ENCODE measurements around the gene AKAIN1.
A peak's percentile ranks its signal among the peaks of the same experiment; 100 is the strongest.

AKAIN1 gene

DNA sequence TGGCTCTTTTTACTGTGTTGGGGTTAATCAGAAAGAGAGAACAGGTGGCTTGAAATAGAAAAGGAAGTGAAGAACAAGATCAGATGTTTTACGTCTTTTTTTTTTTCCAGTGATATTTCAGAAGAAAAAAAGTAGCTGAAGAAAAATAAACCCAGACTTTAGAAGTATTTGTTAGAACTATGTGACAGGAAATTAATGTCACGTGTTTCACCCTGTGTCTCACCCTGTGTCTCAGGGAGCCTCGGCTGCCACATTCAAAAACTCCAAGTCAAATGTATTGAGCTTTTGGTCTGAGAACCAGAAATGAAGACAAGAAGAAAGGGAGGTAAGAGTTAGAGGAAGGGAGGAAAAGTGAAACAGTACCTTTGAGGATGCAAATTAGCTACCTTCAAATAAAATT, 38.0 kb downstream of the AKAIN1 start:
- no peak overlapping the region for H3K4me3 ChIP-seq (ENCODE audit: low read length)
- H3K9ac ChIP-seq (ENCODE audit: low read depth, low read length) = no peak overlapping the region
- H3K4me1 ChIP-seq (ENCODE audit: insufficient read depth, low read length) = peaks cover 9% of the 10 kb centered on the region; the same call in 1 of the 2 replicates
- no peak overlapping the region for H3K27ac ChIP-seq (ENCODE audit: low read depth, low read length)
- no peaks in the 10 kb centered on the region for H3K9me3 ChIP-seq (ENCODE audit: insufficient read depth, low read depth, low read length)
- no peaks in the 10 kb centered on the region for H3K27me3 ChIP-seq (ENCODE audit: insufficient read depth, low read length)
- WGBS = 90% methylated on average over 3 of the region's 3 CpGs
- no peaks in the 10 kb centered on the region for H3K36me3 ChIP-seq (ENCODE audit: insufficient read depth, low read length)

DNA sequence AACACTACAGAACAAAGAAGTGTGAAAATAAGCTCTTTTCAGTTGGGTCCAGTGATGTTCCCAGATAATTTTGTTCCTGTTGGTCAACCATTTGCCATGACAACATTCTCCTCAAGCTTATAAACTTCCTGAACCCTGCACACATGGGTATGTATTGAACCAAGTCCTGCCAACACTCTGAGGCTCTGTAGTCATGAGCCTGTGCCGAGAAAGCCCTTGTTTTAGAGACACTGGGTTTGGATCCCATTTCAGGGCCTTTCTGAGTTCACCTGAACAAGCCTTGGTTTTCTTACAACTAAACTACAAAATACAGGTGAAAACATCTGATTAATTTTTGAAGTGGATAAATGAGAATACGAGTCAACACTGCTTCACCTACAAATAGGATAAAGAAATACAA, 38.5 kb downstream of the AKAIN1 start:
- no peaks in the 10 kb centered on the region for H3K27me3 ChIP-seq (ENCODE audit: insufficient read depth, low read length)
- peaks cover 9% of the 10 kb centered on the region; the same call in 1 of the 2 replicates for H3K4me1 ChIP-seq (ENCODE audit: insufficient read depth, low read length)
- no peak overlapping the region for H3K9ac ChIP-seq (ENCODE audit: low read depth, low read length)
- H3K4me3 ChIP-seq (ENCODE audit: low read length) = no peak overlapping the region
- no peak overlapping the region for H3K27ac ChIP-seq (ENCODE audit: low read depth, low read length)
- WGBS = 92% methylated on average over 1 of the region's 2 CpGs
- H3K9me3 ChIP-seq (ENCODE audit: insufficient read depth, low read depth, low read length) = no peaks in the 10 kb centered on the region
- H3K36me3 ChIP-seq (ENCODE audit: insufficient read depth, low read length) = no peaks in the 10 kb centered on the region

DNA sequence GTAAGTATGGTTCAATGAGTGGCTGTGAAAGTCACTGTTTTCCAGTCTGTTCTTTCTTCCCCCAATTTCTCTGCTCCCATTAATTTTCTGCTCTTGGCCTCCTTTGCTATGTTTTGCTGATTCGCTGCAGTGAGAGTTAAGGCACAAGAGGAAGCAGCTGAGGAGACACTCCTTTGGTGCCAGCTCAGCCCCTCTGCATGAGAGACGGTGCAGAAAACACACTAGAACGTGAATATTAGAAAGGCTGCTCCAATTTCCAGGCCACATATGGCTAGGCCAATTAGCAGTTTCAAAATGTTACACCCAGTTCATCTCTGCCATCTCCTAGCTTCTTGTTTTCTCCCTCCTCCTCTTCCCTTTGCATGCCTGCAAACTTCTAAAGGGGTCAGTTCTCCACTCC, 38.9 kb downstream of the AKAIN1 start:
- Histone ChIP-seq H3K27me3 (ENCODE audit: insufficient read depth, low read length) (no peaks in the 10 kb centered on the region), H3K36me3 (ENCODE audit: insufficient read depth, low read length) (no peaks in the 10 kb centered on the region), H3K27ac (ENCODE audit: low read depth, low read length) (no peak overlapping the region), H3K9me3 (ENCODE audit: insufficient read depth, low read depth, low read length) (no peaks in the 10 kb centered on the region), H3K9ac (ENCODE audit: low read depth, low read length) (no peak overlapping the region), H3K4me3 (ENCODE audit: low read length) (no peak overlapping the region), H3K4me1 (ENCODE audit: insufficient read depth, low read length) (peaks cover 11% of the 10 kb centered on the region; the same call in 1 of the 2 replicates)
- WGBS = 92% methylated on average over 3 of the region's 3 CpGs

DNA sequence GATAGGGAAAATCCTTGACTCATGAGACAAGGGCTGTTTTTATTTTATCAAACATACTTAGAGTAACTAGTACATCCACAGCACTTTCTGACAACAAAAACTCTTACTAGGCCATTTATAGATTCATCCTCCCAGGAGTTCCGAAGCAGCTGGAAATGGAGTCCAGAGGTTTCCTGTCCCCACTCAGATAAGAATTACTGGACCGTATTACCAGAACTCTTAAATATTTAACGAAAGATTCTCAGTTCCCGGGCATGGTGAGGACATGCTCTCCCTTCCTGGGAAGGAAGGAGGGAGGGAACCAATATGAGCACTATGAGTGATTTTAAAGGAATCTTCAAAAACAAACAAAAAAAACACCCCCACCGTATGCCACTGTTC, 41.2 kb downstream of the AKAIN1 start:
- H3K27ac ChIP-seq (ENCODE audit: low read depth, low read length) = no peak overlapping the region
- H3K4me3 ChIP-seq (ENCODE audit: low read length) = no peak overlapping the region
- no peaks in the 10 kb centered on the region for H3K9me3 ChIP-seq (ENCODE audit: insufficient read depth, low read depth, low read length)
- H3K4me1 ChIP-seq (ENCODE audit: insufficient read depth, low read length) = peaks cover 20% of the 10 kb centered on the region
- H3K27me3 ChIP-seq (ENCODE audit: insufficient read depth, low read length) = no peaks in the 10 kb centered on the region
- 96% methylated on average over 4 of the region's 5 CpGs for WGBS
- H3K9ac ChIP-seq (ENCODE audit: low read depth, low read length) = no peak overlapping the region
- no peaks in the 10 kb centered on the region for H3K36me3 ChIP-seq (ENCODE audit: insufficient read depth, low read length)

DNA sequence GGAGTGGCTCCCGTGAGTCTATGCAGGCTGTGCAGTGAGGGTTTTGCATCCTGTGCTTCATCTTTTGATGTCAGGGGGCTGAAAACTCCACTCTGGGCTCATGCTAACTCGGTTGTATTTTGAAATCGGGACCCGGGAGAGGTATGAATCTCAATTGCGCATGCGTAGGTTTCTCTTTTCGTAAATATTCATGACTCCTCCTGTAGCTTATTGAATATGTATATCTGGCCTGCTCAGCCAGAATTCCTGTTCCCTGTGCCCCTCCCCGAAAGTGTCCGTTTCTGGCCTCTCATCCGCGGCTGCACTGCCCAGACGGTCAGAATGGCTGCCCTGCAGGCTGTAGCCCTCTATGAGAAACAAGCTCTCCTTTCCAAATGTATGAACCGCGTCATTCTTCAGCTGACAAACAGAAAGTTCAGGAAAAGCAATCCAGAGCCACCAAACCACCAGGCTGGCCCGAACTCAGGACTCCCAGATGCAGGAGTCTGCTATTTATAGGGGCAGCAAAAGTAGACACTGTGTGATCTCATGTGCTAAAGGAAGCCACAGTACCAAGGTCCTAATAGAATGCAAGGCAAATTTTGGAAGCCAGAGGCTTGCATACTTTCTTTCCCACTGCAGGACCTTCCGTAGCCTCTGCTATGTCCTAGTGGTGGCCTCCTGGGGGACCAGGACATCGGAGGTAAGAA, 41.7 kb downstream of the AKAIN1 start:
- H3K4me1 ChIP-seq (ENCODE audit: insufficient read depth, low read length) = peaks cover 20% of the 10 kb centered on the region
- no peaks in the 10 kb centered on the region for H3K27me3 ChIP-seq (ENCODE audit: insufficient read depth, low read length)
- H3K4me3 ChIP-seq (ENCODE audit: low read length) = no peak overlapping the region
- H3K36me3 ChIP-seq (ENCODE audit: insufficient read depth, low read length) = no peaks in the 10 kb centered on the region
- WGBS = 91% methylated on average over 16 of the region's 17 CpGs
- no peak overlapping the region for H3K27ac ChIP-seq (ENCODE audit: low read depth, low read length)
- no peaks in the 10 kb centered on the region for H3K9me3 ChIP-seq (ENCODE audit: insufficient read depth, low read depth, low read length)
- H3K9ac ChIP-seq (ENCODE audit: low read depth, low read length) = no peak overlapping the region

DNA sequence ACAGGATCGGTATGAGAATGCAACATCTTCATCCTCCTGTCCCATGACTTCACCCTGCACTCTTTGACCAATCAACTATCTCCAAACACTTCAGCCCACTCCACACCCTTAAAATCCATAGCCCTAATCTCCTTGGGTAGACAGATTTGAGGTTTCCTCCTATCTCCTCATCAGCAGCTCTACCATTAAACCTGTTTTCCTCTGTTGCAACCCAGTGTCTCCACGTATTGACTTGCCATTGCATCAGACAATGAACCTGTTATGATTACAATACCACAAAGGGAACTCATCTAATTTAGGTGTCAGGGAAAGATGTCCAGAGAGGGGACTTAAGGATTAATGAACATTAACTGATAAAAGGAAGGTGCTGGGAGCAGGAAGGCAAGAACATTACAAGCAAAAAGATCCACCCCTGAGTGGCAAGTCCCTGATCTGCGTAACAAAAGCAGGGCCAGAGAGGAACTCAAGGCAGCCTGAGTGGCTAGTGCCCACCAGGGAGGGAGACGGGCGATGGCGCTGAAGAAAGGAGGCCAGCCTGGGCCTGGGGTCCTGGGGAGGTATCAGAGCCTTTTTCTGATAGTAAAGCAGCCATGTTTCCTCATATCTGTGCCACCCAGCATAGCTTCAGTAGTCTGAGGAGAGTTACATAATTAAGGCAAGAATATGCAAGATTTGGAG, 44.6 kb downstream of the AKAIN1 start:
- Histone ChIP-seq H3K4me1 (ENCODE audit: insufficient read depth, low read length) (peaks cover 20% of the 10 kb centered on the region), H3K27me3 (ENCODE audit: insufficient read depth, low read length) (no peaks in the 10 kb centered on the region), H3K36me3 (ENCODE audit: insufficient read depth, low read length) (no peaks in the 10 kb centered on the region), H3K9ac (ENCODE audit: low read depth, low read length) (no peak overlapping the region), H3K4me3 (ENCODE audit: low read length) (no peak overlapping the region), H3K27ac (ENCODE audit: low read depth, low read length) (peak overlapping the region; percentile 15; the same call in 1 of the 2 replicates), H3K9me3 (ENCODE audit: insufficient read depth, low read depth, low read length) (no peaks in the 10 kb centered on the region)
- WGBS = 54% methylated on average over 6 of the region's 6 CpGs

DNA sequence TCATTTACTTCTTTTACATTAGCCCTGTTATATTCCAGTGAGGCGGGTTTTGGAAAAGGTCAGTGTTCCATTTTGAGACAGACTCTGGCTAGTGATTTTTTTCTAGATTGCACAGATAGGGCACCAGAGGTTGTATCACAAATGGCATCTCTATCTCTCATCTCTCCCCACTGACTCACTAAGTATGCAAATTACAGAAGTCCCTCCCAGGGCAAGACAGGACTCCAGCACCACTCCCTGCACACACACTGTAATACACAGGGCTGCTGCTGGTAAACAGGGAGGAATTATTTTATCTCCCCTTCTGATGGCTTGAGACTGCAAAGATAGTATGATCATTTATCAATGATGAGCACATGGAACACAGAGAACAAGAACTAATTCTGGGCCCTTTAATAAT, 46.2 kb downstream of the AKAIN1 start:
- H3K4me1 ChIP-seq (ENCODE audit: insufficient read depth, low read length) = peaks cover 20% of the 10 kb centered on the region
- H3K27me3 ChIP-seq (ENCODE audit: insufficient read depth, low read length) = no peaks in the 10 kb centered on the region
- no CpG with 5 or more reads among the region's 1 CpG for WGBS

DNA sequence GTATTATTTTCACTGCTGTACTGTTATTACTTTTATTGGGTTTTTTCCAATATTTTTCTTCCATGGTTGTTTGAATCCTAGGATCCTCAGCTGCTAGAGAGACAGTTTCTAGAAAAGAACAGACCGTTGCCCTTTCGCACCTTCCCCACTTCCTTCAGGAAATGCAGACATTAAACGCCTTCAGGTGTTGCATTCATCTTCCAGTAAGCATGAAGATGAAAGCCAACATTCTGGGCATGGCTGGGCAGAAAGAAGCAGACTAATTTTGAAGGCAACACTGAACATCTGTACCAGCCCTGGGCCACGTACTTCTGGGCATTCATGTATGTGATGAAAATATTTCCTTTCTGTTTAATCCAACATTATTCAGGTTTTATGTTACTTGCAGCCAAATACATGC, 51.0 kb downstream of the AKAIN1 start:
- Histone ChIP-seq H3K4me1 (ENCODE audit: insufficient read depth, low read length) (no peaks in the 10 kb centered on the region), H3K4me3 (ENCODE audit: low read length) (no peak overlapping the region), H3K27me3 (ENCODE audit: insufficient read depth, low read length) (no peaks in the 10 kb centered on the region), H3K27ac (ENCODE audit: low read depth, low read length) (no peak overlapping the region), H3K9me3 (ENCODE audit: insufficient read depth, low read depth, low read length) (no peaks in the 10 kb centered on the region), H3K9ac (ENCODE audit: low read depth, low read length) (no peak overlapping the region), H3K36me3 (ENCODE audit: insufficient read depth, low read length) (no peaks in the 10 kb centered on the region)
- 83% methylated on average over 4 of the region's 4 CpGs for WGBS

More for the DNA sequence above, 46.2 kb downstream of the AKAIN1 start:
- Histone ChIP-seq H3K4me3 (ENCODE audit: low read length) (no peak overlapping the region), H3K9ac (ENCODE audit: low read depth, low read length) (no peak overlapping the region), H3K36me3 (ENCODE audit: insufficient read depth, low read length) (no peaks in the 10 kb centered on the region), H3K27ac (ENCODE audit: low read depth, low read length) (no peak overlapping the region), H3K9me3 (ENCODE audit: insufficient read depth, low read depth, low read length) (no peaks in the 10 kb centered on the region)

DNA sequence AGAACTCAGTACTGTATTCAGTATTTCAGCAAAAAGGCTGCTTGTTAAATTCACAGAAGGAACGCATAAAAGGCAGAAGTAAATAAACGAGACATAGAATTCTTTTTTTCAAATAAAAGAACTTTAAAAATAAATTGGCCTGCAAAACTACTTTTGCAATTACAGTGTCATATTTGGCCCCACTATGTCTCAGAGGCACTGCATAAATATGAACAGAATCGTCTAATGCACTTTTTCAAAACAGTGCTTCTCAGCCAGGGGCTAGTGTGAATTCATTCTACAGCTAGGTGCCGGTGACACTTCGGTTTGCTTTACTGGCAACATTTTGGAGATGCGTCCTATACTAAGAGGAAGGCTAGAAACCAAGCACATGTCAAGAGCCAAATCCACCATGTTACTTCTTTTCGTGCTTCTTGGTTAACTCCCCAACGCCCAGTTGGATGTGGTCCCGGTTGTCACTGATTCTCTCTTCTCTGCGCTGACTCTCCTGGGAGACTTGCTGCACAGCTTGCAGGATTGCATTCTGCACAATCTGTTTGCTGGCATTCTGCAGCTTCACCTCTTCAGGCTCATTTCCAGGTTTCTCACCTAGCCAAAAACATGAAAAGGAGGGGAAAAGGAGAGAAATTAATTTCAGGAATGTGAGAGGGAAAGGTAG, 51.8 kb downstream of the AKAIN1 start:
- H3K27ac ChIP-seq (ENCODE audit: low read depth, low read length) = no peak overlapping the region
- 93% methylated on average over 10 of the region's 10 CpGs for WGBS
- no peak overlapping the region for H3K9ac ChIP-seq (ENCODE audit: low read depth, low read length)
- H3K9me3 ChIP-seq (ENCODE audit: insufficient read depth, low read depth, low read length) = no peaks in the 10 kb centered on the region
- no peaks in the 10 kb centered on the region for H3K4me1 ChIP-seq (ENCODE audit: insufficient read depth, low read length)
- no peaks in the 10 kb centered on the region for H3K36me3 ChIP-seq (ENCODE audit: insufficient read depth, low read length)
- H3K4me3 ChIP-seq (ENCODE audit: low read length) = no peak overlapping the region
- no peaks in the 10 kb centered on the region for H3K27me3 ChIP-seq (ENCODE audit: insufficient read depth, low read length)

DNA sequence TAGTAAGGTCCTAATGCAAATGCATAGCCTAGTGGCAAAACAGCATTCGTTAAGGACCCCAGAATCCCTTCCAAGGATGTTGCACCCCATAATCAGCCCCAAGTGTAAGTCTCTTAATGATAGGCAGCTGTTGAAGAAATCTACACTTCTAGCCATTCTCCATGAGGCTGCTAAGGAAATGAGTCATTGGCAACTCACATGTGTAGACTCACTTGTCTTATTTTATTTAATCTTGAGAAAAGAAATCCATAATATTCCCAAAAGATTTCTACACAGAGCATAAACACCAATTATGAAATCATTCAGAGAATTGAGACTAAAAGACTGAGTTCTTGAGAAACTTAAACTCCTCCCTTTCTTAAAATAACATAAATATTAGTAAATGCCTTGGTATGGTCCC, 52.4 kb downstream of the AKAIN1 start:
- WGBS = 100% methylated on average over 1 of the region's 1 CpG
- no peak overlapping the region for H3K27ac ChIP-seq (ENCODE audit: low read depth, low read length)
- no peak overlapping the region for H3K9ac ChIP-seq (ENCODE audit: low read depth, low read length)
- H3K4me1 ChIP-seq (ENCODE audit: insufficient read depth, low read length) = no peaks in the 10 kb centered on the region
- no peaks in the 10 kb centered on the region for H3K27me3 ChIP-seq (ENCODE audit: insufficient read depth, low read length)
- no peaks in the 10 kb centered on the region for H3K9me3 ChIP-seq (ENCODE audit: insufficient read depth, low read depth, low read length)
- no peak overlapping the region for H3K4me3 ChIP-seq (ENCODE audit: low read length)
- H3K36me3 ChIP-seq (ENCODE audit: insufficient read depth, low read length) = no peaks in the 10 kb centered on the region

DNA sequence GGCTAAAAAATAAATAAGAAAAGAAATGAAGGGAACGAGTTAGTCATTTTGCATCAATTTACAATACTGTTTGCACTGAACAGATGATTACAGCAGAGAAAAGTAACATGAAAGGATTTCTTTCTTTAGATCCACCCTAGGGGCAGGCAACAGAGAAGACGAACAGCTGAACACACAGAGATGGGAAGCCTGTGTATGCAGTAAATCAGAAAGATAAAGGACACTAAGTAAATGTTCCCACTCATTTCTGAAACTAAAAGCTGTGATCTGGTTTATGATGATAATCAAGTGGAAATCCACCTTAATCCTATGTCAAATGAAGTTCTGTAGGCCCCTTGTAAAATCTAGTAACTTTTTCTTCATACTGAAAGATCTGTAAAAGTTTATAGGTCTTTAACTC, 54.2 kb downstream of the AKAIN1 start:
- H3K9me3 ChIP-seq (ENCODE audit: insufficient read depth, low read depth, low read length) = no peaks in the 10 kb centered on the region
- H3K9ac ChIP-seq (ENCODE audit: low read depth, low read length) = no peak overlapping the region
- H3K27ac ChIP-seq (ENCODE audit: low read depth, low read length) = no peak overlapping the region
- WGBS = 100% methylated on average over 1 of the region's 2 CpGs
- no peak overlapping the region for H3K4me3 ChIP-seq (ENCODE audit: low read length)
- H3K36me3 ChIP-seq (ENCODE audit: insufficient read depth, low read length) = no peaks in the 10 kb centered on the region
- no peaks in the 10 kb centered on the region for H3K4me1 ChIP-seq (ENCODE audit: insufficient read depth, low read length)
- H3K27me3 ChIP-seq (ENCODE audit: insufficient read depth, low read length) = no peaks in the 10 kb centered on the region
